ENCODE measurements around the gene KLF13.

The KLF13 gene

DNA sequence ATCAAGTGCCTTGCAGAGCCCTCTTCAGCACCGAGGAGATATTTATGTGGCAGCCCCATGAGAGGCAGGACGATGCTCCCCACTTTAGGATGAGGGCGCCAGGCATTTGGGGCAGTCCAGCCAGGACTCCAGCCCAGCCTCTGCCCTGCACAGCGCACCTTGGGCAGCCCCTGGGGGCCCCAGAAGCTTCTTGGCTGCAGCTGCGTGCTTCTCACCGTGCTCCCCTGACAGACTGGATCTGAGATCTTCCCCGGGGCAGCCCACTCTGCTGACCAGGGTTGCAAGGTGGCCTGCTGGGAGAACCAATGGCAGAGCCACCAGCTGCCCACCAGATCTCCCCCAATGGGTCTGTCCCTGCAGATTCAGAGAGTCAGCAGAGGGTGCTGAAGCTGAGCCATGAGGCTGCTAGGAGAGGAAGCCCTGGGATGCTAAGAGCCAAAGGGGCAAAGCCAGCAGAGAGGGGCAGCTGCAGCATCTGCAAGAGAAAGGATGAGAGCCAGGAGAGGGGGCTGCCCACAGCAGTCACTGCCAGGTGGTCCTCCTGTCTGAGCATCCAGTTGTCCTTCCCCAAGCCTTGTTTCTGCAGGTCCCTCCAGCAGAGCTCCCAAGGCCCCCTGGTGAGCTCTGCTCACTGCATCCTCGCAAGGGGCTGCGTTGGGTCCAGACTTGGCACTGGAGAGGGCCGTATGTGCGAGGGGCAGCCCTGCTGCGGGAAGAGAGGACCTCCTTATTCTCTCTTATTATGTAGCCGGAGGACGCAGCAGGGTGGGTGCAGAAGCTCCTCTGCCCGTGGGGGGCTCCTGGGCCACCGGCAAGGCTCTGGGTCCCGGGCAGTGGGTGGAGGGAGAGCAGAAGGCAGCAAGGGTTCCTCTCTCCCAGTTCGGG, 14.7 kb upstream of the KLF13 start:
- no peak overlapping the region for H3K4me3 ChIP-seq (replicated peaks; ENCODE audit: low read depth, low read length)
- TF ChIP-seq, protein P1, sequence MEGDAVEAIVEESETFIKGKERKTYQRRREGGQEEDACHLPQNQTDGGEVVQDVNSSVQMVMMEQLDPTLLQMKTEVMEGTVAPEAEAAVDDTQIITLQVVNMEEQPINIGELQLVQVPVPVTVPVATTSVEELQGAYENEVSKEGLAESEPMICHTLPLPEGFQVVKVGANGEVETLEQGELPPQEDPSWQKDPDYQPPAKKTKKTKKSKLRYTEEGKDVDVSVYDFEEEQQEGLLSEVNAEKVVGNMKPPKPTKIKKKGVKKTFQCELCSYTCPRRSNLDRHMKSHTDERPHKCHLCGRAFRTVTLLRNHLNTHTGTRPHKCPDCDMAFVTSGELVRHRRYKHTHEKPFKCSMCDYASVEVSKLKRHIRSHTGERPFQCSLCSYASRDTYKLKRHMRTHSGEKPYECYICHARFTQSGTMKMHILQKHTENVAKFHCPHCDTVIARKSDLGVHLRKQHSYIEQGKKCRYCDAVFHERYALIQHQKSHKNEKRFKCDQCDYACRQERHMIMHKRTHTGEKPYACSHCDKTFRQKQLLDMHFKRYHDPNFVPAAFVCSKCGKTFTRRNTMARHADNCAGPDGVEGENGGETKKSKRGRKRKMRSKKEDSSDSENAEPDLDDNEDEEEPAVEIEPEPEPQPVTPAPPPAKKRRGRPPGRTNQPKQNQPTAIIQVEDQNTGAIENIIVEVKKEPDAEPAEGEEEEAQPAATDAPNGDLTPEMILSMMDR (IDR thresholded peaks at IDR 0.05; ENCODE audit: low read length, missing control alignments): no peak
- no peak for DNase-seq (ENCODE audit: low read depth)

DNA sequence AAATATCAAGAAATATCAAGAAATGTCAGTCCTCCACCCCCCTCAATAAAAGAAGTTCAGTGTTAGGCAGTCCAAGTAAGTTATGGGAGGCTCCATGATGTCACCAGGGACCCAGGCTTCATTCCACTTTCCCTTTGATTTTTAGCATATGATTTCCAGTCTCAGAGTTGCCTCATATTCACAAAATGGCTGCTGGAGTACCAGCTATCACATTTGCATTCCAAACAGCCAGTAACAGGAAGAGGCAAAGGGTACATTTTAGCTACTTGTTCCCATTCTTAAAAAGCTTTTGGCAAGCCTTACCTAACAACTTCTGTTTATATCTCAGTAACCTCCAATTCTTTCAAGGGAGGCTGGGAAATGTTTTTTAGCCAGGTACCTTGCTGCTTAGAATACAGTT, 13.4 kb upstream of the KLF13 start:
- no peak for DNase-seq (ENCODE audit: low read depth)
- H3K4me3 ChIP-seq (replicated peaks; ENCODE audit: low read depth, low read length): no peak overlapping the region
- TF ChIP-seq, protein P1 (IDR thresholded peaks at IDR 0.05; ENCODE audit: low read length, missing control alignments): no peak

DNA sequence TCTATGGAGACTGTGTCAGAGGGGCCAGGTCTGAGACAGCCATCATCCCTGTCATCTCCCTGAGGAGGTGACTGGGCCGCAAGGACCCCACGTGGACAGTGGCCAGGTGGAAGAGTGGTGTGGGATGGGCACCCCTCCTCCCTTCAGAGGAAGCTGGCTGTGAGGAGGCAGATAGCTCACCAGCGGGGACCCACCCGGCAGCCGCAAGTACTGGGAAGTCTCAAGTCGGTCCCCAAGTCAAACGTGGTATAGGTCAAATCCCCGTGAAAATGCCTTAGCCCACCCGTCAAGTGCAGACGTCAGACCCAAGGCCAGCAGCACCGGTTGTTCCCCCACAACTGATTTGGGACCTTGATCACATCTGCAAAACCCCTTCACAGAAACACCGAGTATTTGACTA, 12.3 kb upstream of the KLF13 start:
- TF ChIP-seq, protein P1 (IDR thresholded peaks at IDR 0.05; ENCODE audit: low read length, missing control alignments): no peak
- no peak for DNase-seq (ENCODE audit: low read depth)
- no peak overlapping the region for H3K4me3 ChIP-seq (replicated peaks; ENCODE audit: low read depth, low read length)

DNA sequence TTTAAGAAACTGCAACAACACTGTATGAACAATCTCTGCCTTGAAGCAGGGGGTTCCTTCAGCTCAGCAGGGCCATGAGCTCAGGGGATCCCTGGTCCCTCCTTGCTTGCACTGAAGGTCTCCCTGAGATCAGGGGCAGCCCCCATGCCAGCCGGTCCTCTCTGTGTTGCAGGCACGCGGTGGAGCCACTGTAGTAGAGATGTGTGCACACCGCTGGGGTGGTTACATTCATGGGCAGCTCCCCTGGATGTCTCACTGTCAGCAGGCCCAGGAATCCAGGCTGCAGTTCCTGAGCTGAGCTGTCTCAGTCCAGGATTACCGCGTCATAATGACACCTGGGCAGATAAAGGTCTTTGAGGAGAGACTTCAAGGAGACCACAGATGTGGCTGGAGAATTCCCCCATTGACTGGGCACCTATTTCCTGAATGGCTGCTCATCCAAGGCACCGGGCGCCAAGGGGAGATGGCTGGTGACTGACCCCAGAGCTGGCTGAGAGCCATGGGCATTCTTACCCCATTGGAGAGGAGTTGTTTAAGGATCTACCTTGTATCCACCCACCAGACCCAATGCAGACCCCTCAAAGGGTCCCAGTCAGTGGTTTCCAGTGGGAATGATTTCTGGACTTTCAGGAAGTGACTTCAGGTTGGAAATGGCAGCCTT, 10.4 kb upstream of the KLF13 start:
- TF ChIP-seq, protein P1 (IDR thresholded peaks at IDR 0.05; ENCODE audit: low read length, missing control alignments): no peak
- DNase-seq (ENCODE audit: low read depth): no peak

DNA sequence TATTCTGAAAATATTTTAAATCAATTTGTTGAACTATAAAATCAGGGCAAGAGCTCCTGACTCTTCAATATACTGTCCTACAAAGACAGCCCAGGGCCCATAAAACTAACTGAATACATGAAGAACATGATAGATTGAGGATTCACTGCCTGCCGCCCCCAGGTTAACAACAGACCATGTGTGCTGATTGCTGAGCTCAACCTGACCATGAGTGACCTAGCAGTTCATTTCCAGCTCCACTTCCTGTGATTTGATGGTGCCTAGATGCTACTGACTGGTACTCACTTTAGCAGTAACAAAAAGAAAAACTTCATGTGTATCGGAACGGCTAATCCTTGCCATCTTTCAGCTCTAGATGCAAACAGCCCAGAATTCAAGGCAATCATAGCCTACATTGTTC, 9.6 kb upstream of the KLF13 start:
- TF ChIP-seq, protein P1 (IDR thresholded peaks at IDR 0.05; ENCODE audit: low read length, missing control alignments): no peak
- no peak for DNase-seq (ENCODE audit: low read depth)
- H3K4me3 ChIP-seq (replicated peaks; ENCODE audit: low read depth, low read length): no peak overlapping the region

More for the DNA sequence above, 10.4 kb upstream of the KLF13 start:
- H3K4me3 ChIP-seq (replicated peaks; ENCODE audit: low read depth, low read length): no peak overlapping the region

DNA sequence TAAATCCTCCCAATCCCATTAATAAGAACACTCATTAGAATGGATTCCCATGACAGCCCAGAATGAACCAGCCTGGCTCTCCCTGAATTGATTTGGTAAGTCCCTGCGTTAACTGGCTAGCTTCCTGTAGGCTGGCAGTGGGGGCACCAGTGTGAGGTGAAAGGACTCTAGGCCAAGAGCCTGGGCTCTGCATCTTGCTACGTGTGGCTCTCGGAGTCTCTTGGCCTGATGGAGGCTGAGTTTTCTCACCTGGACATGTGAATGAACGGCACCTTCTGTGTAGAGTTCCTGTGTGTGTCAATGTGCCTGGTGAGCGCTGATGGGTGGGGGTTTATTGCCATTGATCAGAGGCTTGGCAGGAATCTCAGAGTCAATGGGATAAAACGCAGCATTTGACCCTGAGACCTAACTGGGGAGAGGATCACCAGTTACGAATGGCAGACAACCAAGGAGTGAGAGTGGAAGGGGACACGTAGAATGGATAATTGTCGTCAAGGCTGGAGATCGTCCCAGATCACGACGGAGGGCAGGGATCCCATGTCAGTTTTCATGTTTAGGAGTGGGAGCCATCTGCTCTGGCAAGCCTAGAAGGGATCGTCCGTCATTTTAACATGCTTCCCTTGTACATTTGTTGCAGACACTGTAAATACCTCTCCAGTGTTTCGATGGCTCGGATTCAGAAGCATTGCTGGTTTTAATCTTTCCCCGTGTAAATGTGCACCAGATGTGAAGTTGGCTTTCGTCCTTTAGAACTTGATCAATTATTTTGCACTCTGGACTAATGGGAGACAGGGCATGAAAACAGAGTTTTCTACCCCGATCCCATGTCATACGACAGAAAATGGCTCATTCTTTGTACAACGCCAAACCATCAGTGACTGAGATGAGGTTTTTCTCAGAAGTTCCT, 9.0 kb upstream of the KLF13 start:
- DNase-seq (ENCODE audit: low read depth): no peak
- no peak overlapping the region for H3K4me3 ChIP-seq (replicated peaks; ENCODE audit: low read depth, low read length)
- TF ChIP-seq, protein P1 (IDR thresholded peaks at IDR 0.05; ENCODE audit: low read length, missing control alignments): no peak

Data from fibroblast of pulmonary artery (primary cell).